MM.1S (cell line): Measurements from ENCODE around the gene OBSCN.

Experiments
- DNase-seq: peaks from one replicate; pipeline ENCODE4 v3.0.0-alpha.2; 2015
- H2AFZ ChIP-seq: fragments of 300-600 bp; sonication (generic); 2 replicates; pipeline ENCODE4 v1.6.0; 2016; ENCODE audit warnings: antibody characterized with exemption, low read length
- H3F3A ChIP-seq: fragments of 300-600 bp; sonication (generic); 2 replicates; pipeline ENCODE4 v1.6.1; 2016; ENCODE audit warnings: mild to moderate bottlenecking, antibody characterized with exemption, low read length, moderate library complexity, mixed read lengths; ENCODE audit not compliant: insufficient read depth
- H3K27ac ChIP-seq: fragments of 300-600 bp; sonication (generic); 2 replicates; pipeline ENCODE4 v1.5.1; 2016; ENCODE audit warnings: mild to moderate bottlenecking, low read length
- H3K27me3 ChIP-seq: fragments of 300-600 bp; sonication (generic); replicated peaks from 2 replicates; pipeline ENCODE4 v1.6.0; 2016; ENCODE audit warnings: low read length; ENCODE audit not compliant: insufficient read depth
- H3K36me3 ChIP-seq: fragments of 300-600 bp; sonication (generic); replicated peaks from 2 replicates; pipeline ENCODE4 v1.6.1; 2016; ENCODE audit warnings: mild to moderate bottlenecking, low read length, mixed read lengths; ENCODE audit not compliant: insufficient read depth
- H3K4me1 ChIP-seq: fragments of 300-600 bp; sonication (generic); 2 replicates; pipeline ENCODE4 v1.6.1; 2016; ENCODE audit warnings: low read length, mixed read lengths
- H3K4me2 ChIP-seq: fragments of 300-600 bp; sonication (generic); 2 replicates; pipeline ENCODE4 v1.6.0; 2016; ENCODE audit warnings: low read depth, low read length
- H3K4me3 ChIP-seq: fragments of 300-600 bp; sonication (generic); 2 replicates; pipeline ENCODE4 v1.5.1; 2016; ENCODE audit warnings: low read length, mixed read lengths
- H3K79me2 ChIP-seq: fragments of 300-600 bp; sonication (generic); 2 replicates; pipeline ENCODE4 v1.6.1; 2016; ENCODE audit warnings: mixed run types, low read length, mixed read lengths
- H3K9ac ChIP-seq: fragments of 300-600 bp; sonication (generic); 2 replicates; pipeline ENCODE4 v1.6.1; 2016; ENCODE audit warnings: low read length, mixed read lengths
- H3K9me2 ChIP-seq: fragments of 300-600 bp; sonication (generic); replicated peaks from 2 replicates; pipeline ENCODE4 v1.6.1; 2016; ENCODE audit warnings: mild to moderate bottlenecking, low read length, mixed read lengths; ENCODE audit not compliant: insufficient read depth
- H3K9me3 ChIP-seq: fragments of 300-600 bp; sonication (generic); replicated peaks from 2 replicates; pipeline ENCODE4 v1.6.1; 2016; ENCODE audit warnings: mild to moderate bottlenecking, low read length, mixed read lengths; ENCODE audit not compliant: insufficient read depth
- H4K20me1 ChIP-seq: fragments of 300-600 bp; sonication (generic); 2 replicates; pipeline ENCODE4 v1.6.1; 2016; ENCODE audit warnings: mild to moderate bottlenecking, low read length, moderate library complexity, mixed read lengths; ENCODE audit not compliant: insufficient read depth
- EZH2 ChIP-seq: fragments of 300-600 bp; sonication (generic); optimal IDR thresholded peaks from 2 replicates; pipeline ENCODE3; 2017; ENCODE audit warnings: low read depth, mild to moderate bottlenecking, antibody characterized with exemption, low read length, mixed read lengths
- EZH2phosphoT487 ChIP-seq: fragments of 300-600 bp; sonication (generic); IDR thresholded peaks from 2 replicates; pipeline ENCODE4 v1.6.1; 2018; ENCODE audit warnings: antibody characterized with exemption, low read length
- TF ChIP-seq, protein P1 (sequence below): fragments of 300-600 bp; sonication (generic); IDR thresholded peaks from 2 replicates; pipeline ENCODE4 v1.5.1; 2016; ENCODE audit warnings: antibody characterized with exemption, low read length, mixed read lengths

OBSCN gene

DNA sequence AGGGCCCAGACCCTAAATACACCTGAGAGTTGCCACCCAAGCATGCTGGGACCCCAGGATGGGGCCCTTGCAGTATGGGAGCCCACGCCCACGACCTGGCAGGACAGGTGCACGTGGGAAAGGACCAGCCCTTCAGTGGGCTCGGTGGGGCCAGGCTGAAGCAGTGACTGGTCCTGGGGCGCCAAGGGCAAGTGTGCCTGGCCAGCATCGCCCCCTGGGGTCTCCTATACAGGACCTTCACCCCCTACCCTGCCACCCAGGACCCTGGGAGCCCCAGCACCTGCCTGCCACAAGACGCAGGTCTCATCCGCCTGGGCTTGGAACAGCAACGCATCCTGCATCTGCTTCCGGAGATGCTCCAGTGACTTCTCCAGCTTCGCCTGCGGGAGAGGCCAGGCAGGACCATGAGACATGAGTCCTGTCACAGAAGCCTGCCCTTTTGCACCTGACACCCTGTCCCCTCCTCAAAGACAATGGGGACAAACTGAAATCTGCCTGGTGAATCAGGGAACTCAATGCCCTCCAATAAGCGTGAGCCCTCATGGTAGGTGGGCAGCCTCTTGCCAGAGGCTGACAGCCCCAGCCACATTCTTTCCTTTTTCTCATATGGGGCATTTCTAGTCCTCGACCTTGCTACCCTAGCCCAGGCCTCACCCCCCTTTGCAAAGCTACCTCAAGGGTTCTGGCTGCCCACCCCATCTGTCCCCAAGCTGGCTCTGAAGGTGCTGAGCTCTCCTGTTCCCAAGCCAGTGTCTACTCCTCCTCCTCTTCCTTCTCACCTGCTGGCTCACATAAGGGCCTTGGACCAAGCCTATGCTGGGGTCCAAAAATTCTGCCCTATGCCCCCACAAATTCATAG lies 194.2 kb downstream of the OBSCN start:
- TF ChIP-seq, protein P1, sequence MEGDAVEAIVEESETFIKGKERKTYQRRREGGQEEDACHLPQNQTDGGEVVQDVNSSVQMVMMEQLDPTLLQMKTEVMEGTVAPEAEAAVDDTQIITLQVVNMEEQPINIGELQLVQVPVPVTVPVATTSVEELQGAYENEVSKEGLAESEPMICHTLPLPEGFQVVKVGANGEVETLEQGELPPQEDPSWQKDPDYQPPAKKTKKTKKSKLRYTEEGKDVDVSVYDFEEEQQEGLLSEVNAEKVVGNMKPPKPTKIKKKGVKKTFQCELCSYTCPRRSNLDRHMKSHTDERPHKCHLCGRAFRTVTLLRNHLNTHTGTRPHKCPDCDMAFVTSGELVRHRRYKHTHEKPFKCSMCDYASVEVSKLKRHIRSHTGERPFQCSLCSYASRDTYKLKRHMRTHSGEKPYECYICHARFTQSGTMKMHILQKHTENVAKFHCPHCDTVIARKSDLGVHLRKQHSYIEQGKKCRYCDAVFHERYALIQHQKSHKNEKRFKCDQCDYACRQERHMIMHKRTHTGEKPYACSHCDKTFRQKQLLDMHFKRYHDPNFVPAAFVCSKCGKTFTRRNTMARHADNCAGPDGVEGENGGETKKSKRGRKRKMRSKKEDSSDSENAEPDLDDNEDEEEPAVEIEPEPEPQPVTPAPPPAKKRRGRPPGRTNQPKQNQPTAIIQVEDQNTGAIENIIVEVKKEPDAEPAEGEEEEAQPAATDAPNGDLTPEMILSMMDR = no peak
- TF ChIP-seq EZH2phosphoT487 (no peak), EZH2 (no peak)
- no peak overlapping the region for H2AFZ ChIP-seq
- no peak overlapping the region for H3K9ac ChIP-seq
- H4K20me1 ChIP-seq = no peaks in the 10 kb centered on the region
- no peak overlapping the region for H3K4me2 ChIP-seq
- no peak for DNase-seq
- H3K4me3 ChIP-seq = no peak overlapping the region
- peaks cover 54% of the 10 kb centered on the region for H3K79me2 ChIP-seq
- H3K4me1 ChIP-seq = peaks cover 10% of the 10 kb centered on the region; the same call in 1 of the 2 replicates
- no peaks in the 10 kb centered on the region for H3K9me2 ChIP-seq
- no peaks in the 10 kb centered on the region for H3F3A ChIP-seq
- no peaks in the 10 kb centered on the region for H3K36me3 ChIP-seq
- no peak overlapping the region for H3K27ac ChIP-seq
- H3K9me3 ChIP-seq = no peaks in the 10 kb centered on the region
- no peaks in the 10 kb centered on the region for H3K27me3 ChIP-seq

DNA sequence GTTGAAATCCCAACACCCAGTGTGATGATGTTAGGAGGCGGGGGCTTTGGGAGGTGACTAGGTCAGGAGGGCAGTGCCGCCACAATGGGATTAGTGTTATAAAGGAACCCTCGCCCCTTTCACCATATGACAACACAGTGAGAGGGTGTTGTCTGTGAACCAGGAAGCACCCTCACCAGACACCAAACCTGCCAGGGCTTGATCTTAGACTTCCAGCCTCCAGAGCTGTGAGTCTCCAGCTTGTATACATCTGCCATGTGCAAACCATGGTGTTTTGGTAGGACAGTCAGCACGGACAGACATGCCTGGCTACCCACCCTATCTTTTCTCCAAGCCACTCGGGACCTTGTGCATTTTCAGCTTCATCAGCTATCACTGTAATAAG lies 194.8 kb downstream of the OBSCN start:
- H3K79me2 ChIP-seq = peaks cover 54% of the 10 kb centered on the region

DNA sequence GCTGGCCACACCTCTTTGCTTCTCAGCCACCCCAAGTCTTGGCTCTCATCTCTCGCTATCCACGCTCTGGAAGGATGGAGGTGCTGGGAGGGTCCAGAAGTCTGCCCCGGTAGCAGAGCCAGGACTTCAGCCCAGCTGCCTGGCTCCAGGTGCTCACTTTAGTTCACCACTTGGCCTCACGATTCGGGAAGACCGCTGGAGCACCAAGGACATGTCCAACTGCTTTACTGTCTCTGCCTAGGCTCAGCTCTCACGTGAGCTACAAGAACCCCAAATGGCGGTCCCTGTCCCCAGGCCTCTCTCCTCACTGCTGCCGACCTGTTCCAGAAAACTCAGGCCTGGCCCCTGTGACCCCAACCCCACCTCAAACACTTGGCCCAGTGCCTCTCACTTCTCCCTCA lies 195.4 kb downstream of the OBSCN start:
- Histone ChIP-seq H3K79me2 (peaks cover 54% of the 10 kb centered on the region), H4K20me1 (no peaks in the 10 kb centered on the region), H3K27ac (no peak overlapping the region), H3K36me3 (no peaks in the 10 kb centered on the region), H3K9me2 (no peaks in the 10 kb centered on the region), H3K27me3 (no peaks in the 10 kb centered on the region), H3K4me1 (peaks cover 10% of the 10 kb centered on the region; the same call in 1 of the 2 replicates), H3K4me2 (no peak overlapping the region), H3K9ac (no peak overlapping the region), H3F3A (no peaks in the 10 kb centered on the region), H2AFZ (no peak overlapping the region), H3K4me3 (no peak overlapping the region), H3K9me3 (no peaks in the 10 kb centered on the region)
- DNase-seq = no peak
- TF ChIP-seq, protein P1 = no peak
- TF ChIP-seq EZH2 (no peak), EZH2phosphoT487 (no peak)

More for the DNA sequence above, 194.8 kb downstream of the OBSCN start:
- H4K20me1 ChIP-seq = no peaks in the 10 kb centered on the region
- no peaks in the 10 kb centered on the region for H3F3A ChIP-seq
- H3K9ac ChIP-seq = no peak overlapping the region
- no peak overlapping the region for H3K4me3 ChIP-seq
- no peak for DNase-seq
- no peak overlapping the region for H2AFZ ChIP-seq
- no peaks in the 10 kb centered on the region for H3K9me2 ChIP-seq
- no peak overlapping the region for H3K4me2 ChIP-seq
- H3K36me3 ChIP-seq = no peaks in the 10 kb centered on the region
- H3K9me3 ChIP-seq = no peaks in the 10 kb centered on the region
- H3K27me3 ChIP-seq = no peaks in the 10 kb centered on the region
- TF ChIP-seq, protein P1 = no peak
- TF ChIP-seq EZH2phosphoT487 (no peak), EZH2 (no peak)
- H3K27ac ChIP-seq = no peak overlapping the region
- H3K4me1 ChIP-seq = peaks cover 10% of the 10 kb centered on the region; the same call in 1 of the 2 replicates
